ENCODE data around the gene TMEM175.

TMEM175 gene

GRCh38 chr4:957581-958313, 25.5 kb downstream of the TMEM175 start:
- no peak for TF ChIP-seq CTCF (IDR thresholded peaks at IDR 0.05)

GRCh38 chr4:958314-958665, 26.0 kb downstream of the TMEM175 start:
- TF ChIP-seq CTCF (IDR thresholded peaks at IDR 0.05) = no peak

GRCh38 chr4:958696-959337, 26.6 kb downstream of the TMEM175 start:
- TF ChIP-seq CTCF (IDR thresholded peaks at IDR 0.05) = no peak

GRCh38 chr4:959338-960139, 27.3 kb downstream of the TMEM175 start:
- no peak for TF ChIP-seq CTCF (IDR thresholded peaks at IDR 0.05)

GRCh38 chr4:960140-960635, 27.9 kb downstream of the TMEM175 start:
- TF ChIP-seq CTCF (IDR thresholded peaks at IDR 0.05) = no peak

GRCh38 chr4:960636-961350, 28.5 kb downstream of the TMEM175 start:
- no peak for TF ChIP-seq CTCF (IDR thresholded peaks at IDR 0.05)
